GM10847 (cell line): ENCODE data around the gene IRF7.

Experiments used
- POLR2A ChIP-seq: IDR thresholded peaks from 2 replicates; pipeline ENCODE4 v1.6.1; 2011; ENCODE audit not compliant: insufficient read length; ENCODE audit errors: extremely low read depth

Gene IRF7

DNA sequence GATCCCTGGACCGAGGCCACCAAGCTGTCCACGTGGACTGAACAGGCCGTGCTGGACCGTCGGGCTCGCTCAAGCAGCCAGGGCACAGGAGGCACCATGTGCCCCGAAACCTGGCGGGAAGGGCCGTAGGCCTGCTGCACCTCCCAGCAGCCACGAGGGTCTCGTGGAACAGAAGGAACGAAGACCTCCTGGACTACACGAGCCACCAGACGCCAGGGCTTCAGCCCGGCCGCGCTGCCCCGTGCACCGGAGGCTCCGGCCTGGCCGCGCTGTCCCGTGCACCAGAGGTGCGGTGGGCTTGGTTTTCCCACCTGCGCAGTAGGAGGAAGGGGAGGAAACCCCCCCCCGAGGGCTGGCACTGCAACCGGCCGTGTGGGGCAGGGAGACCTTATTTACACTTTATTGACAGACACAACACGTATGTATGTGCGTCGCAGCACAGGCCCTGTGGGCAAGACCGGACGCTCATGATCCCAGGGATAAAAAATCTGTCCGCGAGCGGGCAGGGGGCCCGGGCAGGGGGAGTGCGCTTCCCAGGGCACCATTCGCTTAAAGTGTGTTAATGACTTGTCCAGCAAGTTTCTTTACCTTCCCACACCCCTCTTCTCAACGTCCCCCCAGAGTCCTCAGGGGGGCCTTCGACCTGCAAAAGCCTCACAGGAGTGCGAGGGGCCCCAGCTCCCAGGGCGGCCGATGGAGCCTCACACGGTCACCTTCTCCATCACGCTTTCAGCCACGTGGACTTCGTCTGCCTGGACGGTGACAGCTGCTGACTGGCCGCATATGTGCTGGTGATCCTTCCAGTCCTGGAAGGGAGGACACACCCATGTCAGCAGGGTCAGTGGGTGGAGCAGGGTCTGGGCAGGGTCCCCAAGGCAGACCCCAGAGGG is 28.3 kb upstream of the IRF7 start:
- no peak for TF ChIP-seq POLR2A

DNA sequence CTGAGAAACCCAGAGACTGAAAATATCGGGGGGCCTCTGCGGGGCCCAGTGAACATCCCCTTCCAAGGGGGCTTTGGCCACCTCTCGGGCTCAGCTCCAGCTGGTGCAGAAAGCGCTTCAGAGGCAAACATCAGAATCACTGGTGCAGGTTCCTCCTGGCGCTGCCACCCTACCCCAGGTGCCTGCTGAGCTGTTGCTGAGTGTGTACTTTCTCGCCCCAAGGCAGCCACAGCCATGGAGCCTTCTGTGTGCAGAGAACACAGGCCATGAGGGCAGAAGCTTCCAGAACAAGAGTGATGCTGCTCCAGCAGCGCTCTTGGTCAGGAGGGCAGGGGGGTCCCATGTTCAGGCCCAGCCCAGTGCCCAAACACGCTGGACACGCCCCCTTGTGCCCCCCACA is 27.6 kb upstream of the IRF7 start:
- no peak for TF ChIP-seq POLR2A

DNA sequence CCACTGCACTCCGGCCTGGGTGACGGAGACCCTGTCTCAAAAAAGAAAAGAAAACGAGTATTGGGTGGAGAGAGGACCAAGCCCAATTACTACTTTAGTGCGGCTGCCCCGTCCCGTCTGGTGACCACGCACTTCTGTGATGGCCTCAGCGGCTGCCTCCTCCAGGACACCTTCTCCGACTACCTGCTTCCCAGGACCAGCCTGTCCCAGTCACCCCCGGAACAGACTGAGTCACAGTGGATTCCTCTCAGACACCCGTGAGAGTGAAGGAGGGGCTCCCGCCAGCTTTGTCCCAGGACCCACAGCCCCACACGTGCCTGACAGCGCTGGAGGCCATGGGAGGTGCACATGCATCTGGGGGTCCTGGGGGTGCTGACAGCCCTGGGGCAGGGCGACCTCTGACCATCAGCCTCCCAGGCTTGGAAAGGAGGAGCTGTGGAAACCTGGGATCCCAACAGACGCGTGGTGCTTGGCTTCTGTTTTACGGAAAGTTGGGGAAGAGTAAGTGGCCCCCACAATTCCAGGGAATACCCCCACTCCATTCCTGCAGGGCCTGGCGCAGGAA is 26.1 kb upstream of the IRF7 start:
- TF ChIP-seq POLR2A: no peak

DNA sequence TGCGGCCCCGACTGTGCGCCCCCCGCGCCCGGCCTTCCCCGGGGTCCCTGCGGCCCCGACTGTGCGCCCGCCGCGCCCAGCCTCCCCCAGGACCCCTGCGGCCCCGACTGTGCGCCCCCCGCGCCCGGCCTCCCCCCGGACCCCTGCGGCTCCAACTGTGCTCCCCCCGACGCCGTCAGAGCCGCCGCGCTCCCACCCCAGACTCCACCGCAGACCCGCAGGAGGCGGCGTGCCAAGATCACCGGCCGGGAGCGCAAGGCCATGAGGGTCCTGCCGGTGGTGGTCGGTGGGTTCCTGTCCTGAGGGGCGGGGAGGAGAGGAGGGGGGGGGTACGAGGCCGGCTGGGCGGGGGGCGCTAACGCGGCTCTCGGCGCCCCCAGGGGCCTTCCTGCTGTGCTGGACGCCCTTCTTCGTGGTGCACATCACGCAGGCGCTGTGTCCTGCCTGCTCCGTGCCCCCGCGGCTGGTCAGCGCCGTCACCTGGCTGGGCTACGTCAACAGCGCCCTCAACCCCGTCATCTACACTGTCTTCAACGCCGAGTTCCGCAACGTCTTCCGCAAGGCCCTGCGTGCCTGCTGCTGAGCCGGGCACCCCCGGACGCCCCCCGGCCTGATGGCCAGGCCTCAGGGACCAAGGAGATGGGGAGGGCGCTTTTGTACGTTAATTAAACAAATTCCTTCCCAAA is 24.4 kb upstream of the IRF7 start:
- TF ChIP-seq POLR2A: no peak

DNA sequence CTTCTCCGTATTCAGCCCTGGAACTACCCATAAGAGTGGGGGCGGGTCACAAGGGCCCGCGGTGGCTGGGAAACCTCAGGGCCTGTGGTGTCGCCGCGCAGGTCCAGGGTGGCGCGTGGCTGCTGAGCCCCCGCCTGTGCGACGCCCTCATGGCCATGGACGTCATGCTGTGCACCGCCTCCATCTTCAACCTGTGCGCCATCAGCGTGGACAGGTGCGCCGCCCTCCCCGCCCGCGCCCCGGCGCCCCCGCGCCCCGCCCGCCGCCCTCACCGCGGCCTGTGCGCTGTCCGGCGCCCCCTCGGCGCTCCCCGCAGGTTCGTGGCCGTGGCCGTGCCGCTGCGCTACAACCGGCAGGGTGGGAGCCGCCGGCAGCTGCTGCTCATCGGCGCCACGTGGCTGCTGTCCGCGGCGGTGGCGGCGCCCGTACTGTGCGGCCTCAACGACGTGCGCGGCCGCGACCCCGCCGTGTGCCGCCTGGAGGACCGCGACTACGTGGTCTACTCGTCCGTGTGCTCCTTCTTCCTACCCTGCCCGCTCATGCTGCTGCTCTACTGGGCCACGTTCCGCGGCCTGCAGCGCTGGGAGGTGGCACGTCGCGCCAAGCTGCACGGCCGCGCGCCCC is 23.7 kb upstream of the IRF7 start:
- TF ChIP-seq POLR2A: no peak

DNA sequence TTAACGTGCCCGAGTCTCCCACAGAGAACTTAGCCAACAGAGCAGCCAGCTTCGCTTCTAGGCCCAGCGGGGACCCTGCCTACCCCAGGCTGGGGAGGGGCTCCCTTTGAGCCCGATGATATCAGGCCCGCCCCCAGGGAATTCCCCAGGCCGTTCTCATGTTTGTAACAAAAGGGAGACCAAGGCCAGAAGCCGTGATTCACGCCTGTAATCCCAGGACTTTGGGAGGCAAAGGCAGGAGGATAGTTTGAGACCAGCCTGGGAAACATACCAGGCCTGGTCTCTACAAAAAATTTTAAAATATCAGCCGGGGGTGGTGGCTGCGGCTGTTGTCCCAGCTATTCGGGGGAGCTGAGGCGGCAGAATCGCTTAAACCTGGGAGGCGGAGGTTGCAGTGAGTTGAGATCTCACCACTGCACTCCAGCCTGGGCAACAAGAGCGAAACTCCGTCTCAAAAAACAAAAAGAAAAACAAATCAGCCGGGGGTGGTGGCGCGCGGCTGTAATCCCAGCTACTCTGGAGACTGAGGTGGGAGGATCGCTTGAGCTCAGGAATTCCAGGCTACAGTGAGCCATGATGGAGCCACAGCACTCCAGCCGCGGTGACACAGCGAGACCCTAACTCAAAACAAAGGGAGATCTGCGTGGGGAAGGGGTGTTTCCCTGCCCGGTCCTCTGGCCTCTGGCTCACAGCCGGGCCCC is 23.0 kb upstream of the IRF7 start:
- no peak for TF ChIP-seq POLR2A

DNA sequence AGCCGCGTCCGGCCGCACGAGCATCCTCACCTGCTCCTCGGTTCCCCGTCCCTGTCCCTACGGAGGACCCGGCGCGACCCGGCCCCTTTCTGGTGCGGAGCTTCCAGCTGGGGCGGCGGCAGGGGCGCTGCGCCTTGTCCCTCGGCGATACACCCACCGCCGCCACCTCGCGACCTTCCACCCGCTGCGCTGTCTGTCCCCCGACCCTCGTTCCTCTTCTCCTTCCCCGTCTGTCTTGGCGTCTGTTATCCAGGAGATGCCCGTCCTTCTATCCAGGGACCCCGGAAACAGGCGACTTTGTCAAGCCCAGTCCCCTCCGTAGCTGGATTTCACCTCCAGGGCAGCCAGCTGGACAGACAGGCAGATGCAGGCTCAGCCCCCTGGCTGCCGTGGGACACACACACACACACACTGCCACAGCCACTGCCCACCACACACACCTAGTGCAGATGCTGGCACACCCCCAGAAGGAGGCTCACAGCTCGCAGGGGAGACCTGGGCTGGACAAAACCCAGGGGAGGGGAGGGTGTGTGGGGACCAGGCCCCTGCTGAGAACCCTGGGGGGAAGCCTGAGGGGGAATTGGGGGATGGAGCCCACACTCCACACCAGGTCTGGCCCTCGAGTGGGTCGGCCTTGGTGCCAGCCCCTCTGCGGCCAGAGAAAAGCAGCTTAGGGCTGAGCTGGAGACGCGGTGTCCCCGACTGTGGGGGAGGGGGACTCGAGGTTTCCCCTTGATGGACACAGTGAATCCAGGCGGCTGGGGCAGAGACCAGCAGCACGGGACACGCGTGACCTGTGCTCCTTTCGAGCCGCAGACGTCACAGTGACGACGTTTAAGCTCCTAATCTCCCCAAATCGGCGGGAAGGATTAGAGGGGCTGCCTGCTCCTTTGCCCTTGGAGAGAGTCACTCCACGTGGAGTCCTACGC is 22.1 kb upstream of the IRF7 start:
- TF ChIP-seq POLR2A: no peak

DNA sequence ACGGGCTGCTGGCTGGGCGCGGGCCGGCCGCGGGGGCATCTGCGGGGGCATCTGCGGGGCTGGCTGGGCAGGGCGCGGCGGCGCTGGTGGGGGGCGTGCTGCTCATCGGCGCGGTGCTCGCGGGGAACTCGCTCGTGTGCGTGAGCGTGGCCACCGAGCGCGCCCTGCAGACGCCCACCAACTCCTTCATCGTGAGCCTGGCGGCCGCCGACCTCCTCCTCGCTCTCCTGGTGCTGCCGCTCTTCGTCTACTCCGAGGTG is 21.5 kb upstream of the IRF7 start:
- TF ChIP-seq POLR2A: no peak

DNA sequence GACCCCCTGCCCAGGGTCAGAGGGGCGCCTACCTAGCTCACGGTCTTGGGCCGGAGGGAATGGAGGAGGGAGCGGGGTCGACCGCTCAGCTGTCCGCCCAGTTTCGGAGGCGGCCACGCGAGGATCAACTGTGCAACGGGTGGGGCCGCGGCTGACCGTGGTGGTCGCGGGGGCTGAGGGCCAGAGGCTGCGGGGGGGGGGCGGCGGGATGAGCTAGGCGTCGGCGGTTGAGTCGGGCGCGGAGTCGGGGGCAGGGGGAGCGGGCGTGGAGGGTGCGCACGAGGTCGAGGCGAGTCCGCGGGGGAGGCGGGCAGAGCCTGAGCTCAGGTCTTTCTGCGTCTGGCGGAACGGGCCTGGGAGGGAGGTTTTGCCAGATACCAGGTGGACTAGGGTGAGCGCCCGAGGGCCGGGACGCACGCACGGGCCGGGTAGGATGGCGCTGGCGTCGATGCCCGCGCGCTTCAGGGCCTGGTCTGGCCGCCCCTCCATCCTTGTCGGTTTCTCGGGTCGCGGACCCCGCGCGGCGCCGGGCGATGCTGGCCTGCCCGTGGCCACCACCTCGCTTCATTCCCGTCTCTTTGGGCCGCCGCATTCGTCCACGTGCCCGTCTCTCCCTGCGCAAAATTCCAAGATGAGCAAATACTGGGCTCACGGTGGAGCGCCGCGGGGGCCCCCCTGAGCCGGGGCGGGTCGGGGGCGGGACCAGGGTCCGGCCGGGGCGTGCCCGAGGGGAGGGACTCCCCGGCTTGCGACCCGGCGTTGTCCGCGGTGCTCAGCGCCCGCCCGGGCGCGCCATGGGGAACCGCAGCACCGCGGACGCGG is 21.0 kb upstream of the IRF7 start, which contains the start of gene DRD4:
Gene DRD4, plus strand, starts transcription at position 759 of the 822 bp plus-strand sequence. Its CDS starts 36 bp downstream, at position 795.
- no peak for TF ChIP-seq POLR2A

DNA sequence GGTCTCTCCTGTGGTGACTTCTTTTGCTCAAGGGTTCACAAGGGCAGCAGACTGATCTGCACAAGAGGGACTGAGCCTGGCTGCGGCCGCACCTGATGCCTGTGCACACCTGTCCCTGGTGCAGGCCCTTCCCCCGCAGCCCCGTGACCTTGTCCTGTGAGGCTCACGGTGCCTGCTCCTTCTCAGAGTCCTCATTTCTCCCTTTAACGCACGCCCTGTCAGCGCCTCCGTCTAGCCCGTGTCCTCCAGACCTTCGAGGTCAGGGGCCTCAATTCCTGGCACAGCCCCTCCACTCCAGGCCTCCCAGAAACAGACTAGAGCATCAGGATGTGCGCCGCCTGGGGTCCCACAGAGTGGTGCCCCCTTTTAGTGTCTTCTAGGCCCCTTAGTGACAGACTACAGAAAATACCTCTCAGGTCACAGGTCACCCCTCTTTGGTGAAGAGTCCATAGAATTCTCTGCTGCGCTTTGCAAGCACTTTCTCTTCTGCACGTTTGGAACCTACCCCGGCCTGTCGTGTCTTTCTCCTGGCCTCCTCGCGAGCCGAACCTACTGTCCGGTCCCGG is 20.3 kb upstream of the IRF7 start:
- no peak for TF ChIP-seq POLR2A

DNA sequence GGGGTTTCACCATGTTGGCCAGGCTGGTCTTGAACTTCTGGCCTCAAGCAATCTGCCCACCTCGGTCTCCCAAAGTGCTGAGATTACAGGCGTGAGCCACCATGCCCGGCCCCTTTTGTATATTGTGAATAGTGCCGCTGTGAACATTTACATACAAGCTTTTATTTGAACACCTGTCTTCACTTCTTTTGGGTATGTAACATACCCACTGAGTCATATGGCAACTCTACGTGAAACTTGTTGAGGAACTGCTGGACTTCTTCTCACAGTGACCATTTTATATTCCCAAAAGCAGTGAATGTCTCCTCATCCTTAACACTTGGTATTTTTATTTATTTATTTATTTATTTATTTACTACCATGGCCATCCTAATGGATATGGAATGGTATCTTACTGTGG is 15.1 kb upstream of the IRF7 start:
- TF ChIP-seq POLR2A: no peak

DNA sequence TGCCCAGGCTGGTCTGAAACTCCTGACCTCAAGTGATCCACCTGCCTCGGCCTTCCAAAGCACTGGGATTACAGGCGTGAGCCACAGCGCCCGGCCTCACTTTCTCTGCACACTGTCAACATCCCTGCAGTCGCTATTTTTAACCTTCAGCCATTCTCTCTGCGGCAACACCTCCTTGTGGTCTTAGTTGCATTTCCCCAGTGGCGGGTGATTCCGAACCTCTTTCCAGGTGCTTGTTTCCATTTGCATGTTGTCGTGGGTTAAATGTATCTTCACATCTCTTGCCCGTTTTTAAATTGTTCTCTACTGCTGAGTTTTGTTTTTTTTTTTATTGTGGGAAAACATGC is 13.5 kb upstream of the IRF7 start:
- TF ChIP-seq POLR2A: no peak

DNA sequence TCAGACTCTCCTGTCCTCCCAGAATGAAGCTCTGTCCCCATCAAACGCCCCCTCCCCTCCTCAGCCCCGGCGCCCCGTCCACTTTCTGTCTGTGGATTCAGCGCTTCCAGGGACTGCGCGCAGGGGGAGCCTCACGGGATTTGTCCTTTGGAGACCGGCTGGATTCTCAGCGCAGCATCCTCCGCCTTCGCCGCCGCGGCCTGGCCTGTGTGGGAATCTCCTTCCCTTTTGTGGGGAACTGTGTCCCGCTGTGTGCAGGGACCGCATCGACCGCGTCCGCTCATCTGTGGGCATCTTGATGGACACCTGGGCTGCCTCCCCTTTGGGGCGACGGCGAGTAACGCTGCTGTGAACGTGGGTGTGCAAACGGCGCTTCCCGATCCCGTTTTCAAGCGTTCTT is 12.3 kb upstream of the IRF7 start:
- no peak for TF ChIP-seq POLR2A
